ENCODE measurements around the gene CHRNA7. TPM values are rescaled to one million over a fixed set of nuclear protein-coding genes. Genes with fewer than 3 reads are reported as not detected.
"Not testable (repeated sequence)": the region's sequence is repeated elsewhere in the genome, so short reads cannot be mapped to it uniquely, and the experiment has no call there.

CHRNA7 gene
- total RNA-seq, 1 donor from 2014 or later, result 2.6 TPM

GRCh38 chr15:32152574-32152973, 122.3 kb downstream of the CHRNA7 start:
- intact Hi-C loops (cut with DNase I), result no loop called here

DNA sequence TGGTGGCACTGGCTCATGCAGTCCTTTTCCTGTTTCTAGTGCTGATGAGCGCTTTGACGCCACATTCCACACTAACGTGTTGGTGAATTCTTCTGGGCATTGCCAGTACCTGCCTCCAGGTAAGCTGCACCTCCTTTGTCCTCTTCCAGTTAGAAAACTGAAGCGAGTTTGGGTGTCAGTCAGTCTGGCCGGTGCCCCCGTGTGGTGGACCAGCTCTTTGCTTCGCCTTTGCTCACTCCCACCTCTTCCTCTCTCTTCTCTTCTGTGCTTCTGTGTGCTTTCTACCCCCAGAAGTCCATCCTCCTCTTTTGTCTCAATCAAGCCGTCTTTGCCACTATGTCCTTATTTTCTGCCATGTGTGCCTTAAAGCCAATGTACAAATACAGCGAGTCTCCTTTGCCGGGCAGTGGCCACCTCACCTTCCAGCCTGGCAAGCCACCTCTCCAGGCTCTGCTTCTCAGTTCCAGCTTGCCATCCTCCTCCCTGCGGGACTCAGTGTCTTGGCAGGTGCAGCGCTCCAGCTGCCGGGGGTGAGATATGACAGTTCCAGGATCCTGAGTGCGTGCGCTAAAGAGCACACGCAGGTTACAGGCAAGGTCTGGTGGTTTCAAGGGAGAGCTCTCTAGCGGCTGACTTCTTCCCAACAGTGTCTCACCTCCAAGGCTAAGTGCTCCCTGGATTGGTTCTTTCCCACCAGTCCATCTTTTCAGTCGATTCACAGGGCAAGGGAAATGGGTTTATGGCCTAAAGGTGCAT, 123.7 kb downstream of the CHRNA7 start:
- H3K36me3 ChIP-seq; H3K4me1 ChIP-seq; H3K27me3 ChIP-seq; H3K9me3 ChIP-seq; intact Hi-C loops (cut with DNase I); H3K4me3 ChIP-seq; H3K27ac ChIP-seq; DNase-seq (ENCODE audit: low spot score in 2 of 2): not testable (repeated sequence)

More at GRCh38 chr15:32152574-32152973, 122.3 kb downstream of the CHRNA7 start:
- Histone ChIP-seq H3K9me3 (no peaks in the 10 kb centered on the region), H3K27me3 (no peaks in the 10 kb centered on the region), H3K4me3 (no peak overlapping the region), H3K27ac (no peak overlapping the region), H3K4me1 (no peaks in the 10 kb centered on the region), H3K36me3 (no peaks in the 10 kb centered on the region)
- TF ChIP-seq, protein P1, sequence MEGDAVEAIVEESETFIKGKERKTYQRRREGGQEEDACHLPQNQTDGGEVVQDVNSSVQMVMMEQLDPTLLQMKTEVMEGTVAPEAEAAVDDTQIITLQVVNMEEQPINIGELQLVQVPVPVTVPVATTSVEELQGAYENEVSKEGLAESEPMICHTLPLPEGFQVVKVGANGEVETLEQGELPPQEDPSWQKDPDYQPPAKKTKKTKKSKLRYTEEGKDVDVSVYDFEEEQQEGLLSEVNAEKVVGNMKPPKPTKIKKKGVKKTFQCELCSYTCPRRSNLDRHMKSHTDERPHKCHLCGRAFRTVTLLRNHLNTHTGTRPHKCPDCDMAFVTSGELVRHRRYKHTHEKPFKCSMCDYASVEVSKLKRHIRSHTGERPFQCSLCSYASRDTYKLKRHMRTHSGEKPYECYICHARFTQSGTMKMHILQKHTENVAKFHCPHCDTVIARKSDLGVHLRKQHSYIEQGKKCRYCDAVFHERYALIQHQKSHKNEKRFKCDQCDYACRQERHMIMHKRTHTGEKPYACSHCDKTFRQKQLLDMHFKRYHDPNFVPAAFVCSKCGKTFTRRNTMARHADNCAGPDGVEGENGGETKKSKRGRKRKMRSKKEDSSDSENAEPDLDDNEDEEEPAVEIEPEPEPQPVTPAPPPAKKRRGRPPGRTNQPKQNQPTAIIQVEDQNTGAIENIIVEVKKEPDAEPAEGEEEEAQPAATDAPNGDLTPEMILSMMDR (IDR thresholded peaks at IDR 0.05), result no peak
- DNase-seq (ENCODE audit: low spot score in 2 of 2), result no peak

DNA sequence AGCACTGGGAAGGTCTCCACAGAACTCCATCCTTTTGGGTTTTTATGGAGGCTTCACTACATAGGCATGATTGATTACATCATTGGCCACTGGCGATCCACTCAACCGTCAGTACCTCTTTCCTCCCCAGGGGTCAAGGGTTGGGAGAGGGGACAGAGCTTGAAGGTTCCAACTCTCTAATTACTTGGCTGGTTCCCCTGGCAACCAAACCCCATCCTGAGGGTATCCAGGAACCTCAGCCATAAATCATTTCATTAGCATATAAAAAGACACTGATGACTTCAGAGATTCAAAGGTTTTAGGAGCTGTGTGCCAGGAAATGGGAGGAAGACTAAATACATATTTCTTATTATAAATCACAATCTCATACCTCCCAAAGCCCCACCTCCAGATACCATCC, 131.8 kb downstream of the CHRNA7 start:
- DNase-seq (ENCODE audit: low spot score in 2 of 2); H3K9me3 ChIP-seq; H3K4me1 ChIP-seq; H3K36me3 ChIP-seq; H3K27ac ChIP-seq; H3K4me3 ChIP-seq; H3K27me3 ChIP-seq; intact Hi-C loops (cut with DNase I): not testable (repeated sequence)

DNA sequence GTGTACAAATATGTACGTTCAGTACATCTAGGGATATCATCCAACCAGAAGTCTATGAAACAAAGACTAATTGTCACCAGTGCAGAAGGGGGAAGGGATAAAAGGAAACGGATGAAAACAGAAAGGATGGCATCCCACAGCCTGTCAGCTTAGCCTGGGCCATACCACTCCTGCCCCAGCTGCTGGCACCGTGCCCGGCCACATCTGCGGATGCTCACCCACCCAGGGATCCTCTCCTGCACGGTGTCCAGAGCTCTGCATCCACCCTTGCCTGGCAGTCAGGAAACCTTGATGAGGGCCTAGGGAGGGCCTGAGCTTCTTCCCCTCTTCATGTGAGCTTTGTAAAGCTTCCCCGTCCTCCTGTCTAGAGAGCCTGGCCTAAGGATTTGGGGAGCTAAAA, 133.8 kb downstream of the CHRNA7 start:
- H3K27ac ChIP-seq; H3K9me3 ChIP-seq; H3K4me3 ChIP-seq; H3K36me3 ChIP-seq; intact Hi-C loops (cut with DNase I); H3K27me3 ChIP-seq; H3K4me1 ChIP-seq; DNase-seq (ENCODE audit: low spot score in 2 of 2): not testable (repeated sequence)

- intact Hi-C loops (cut with DNase I); H3K36me3 ChIP-seq; H3K4me1 ChIP-seq; DNase-seq (ENCODE audit: low spot score in 2 of 2); H3K4me3 ChIP-seq; H3K9me3 ChIP-seq; H3K27ac ChIP-seq; H3K27me3 ChIP-seq: not testable (repeated sequence)
Measured at GRCh38 chr15:32164747-32165146, 134.4 kb downstream of the CHRNA7 start.

- H3K27me3 ChIP-seq; intact Hi-C loops (cut with DNase I); H3K4me1 ChIP-seq; H3K27ac ChIP-seq; DNase-seq (ENCODE audit: low spot score in 2 of 2); H3K9me3 ChIP-seq; H3K36me3 ChIP-seq; H3K4me3 ChIP-seq: not testable (repeated sequence)
Measured at GRCh38 chr15:32165775-32166174, 135.5 kb downstream of the CHRNA7 start.

GRCh38 chr15:32166270-32166669, 136.0 kb downstream of the CHRNA7 start:
- H3K9me3 ChIP-seq; H3K27me3 ChIP-seq; intact Hi-C loops (cut with DNase I); DNase-seq (ENCODE audit: low spot score in 2 of 2); H3K4me3 ChIP-seq; H3K4me1 ChIP-seq; H3K27ac ChIP-seq; H3K36me3 ChIP-seq: not testable (repeated sequence)

DNA sequence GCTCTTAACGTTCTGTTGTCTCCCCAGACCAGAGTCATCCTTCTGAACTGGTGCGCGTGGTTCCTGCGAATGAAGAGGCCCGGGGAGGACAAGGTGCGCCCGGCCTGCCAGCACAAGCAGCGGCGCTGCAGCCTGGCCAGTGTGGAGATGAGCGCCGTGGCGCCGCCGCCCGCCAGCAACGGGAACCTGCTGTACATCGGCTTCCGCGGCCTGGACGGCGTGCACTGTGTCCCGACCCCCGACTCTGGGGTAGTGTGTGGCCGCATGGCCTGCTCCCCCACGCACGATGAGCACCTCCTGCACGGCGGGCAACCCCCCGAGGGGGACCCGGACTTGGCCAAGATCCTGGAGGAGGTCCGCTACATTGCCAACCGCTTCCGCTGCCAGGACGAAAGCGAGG, 137.6 kb downstream of the CHRNA7 start:
- intact Hi-C loops (cut with DNase I); H3K27ac ChIP-seq; H3K9me3 ChIP-seq; H3K27me3 ChIP-seq; DNase-seq (ENCODE audit: low spot score in 2 of 2); H3K4me3 ChIP-seq; H3K36me3 ChIP-seq; H3K4me1 ChIP-seq: not testable (repeated sequence)

- DNase-seq (ENCODE audit: low spot score in 2 of 2); H3K27me3 ChIP-seq; intact Hi-C loops (cut with DNase I); H3K9me3 ChIP-seq; H3K4me1 ChIP-seq; H3K4me3 ChIP-seq; H3K27ac ChIP-seq; H3K36me3 ChIP-seq: not testable (repeated sequence)
Measured at GRCh38 chr15:32180579-32180978, 150.3 kb downstream of the CHRNA7 start.

- H3K27me3 ChIP-seq; H3K4me3 ChIP-seq; H3K9me3 ChIP-seq; intact Hi-C loops (cut with DNase I); H3K27ac ChIP-seq; H3K4me1 ChIP-seq; DNase-seq (ENCODE audit: low spot score in 2 of 2); H3K36me3 ChIP-seq: not testable (repeated sequence)
Measured at GRCh38 chr15:32193780-32194179, 163.5 kb downstream of the CHRNA7 start.

DNA sequence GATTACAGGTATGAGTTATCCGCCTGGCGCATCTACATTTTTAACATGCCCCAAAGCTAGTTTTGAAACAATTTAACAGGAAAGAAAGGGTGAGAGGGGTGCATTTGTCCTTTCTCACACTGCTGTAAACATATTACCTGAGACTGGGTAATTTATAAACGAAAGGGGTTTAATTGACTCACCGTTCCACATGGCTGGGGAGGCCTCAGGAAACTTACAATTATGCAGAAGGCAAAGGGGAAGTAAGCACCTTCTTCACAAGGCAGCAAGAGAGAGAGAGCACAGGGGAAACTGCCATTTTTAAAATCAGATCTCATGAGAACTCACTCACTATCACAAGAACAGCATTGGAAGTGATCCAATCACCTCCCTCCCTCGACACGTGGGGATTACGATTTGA, 165.9 kb downstream of the CHRNA7 start:
- H3K27me3 ChIP-seq; DNase-seq (ENCODE audit: low spot score in 2 of 2); H3K4me1 ChIP-seq; H3K9me3 ChIP-seq; H3K36me3 ChIP-seq; H3K4me3 ChIP-seq; intact Hi-C loops (cut with DNase I); H3K27ac ChIP-seq: not testable (repeated sequence)

DNA sequence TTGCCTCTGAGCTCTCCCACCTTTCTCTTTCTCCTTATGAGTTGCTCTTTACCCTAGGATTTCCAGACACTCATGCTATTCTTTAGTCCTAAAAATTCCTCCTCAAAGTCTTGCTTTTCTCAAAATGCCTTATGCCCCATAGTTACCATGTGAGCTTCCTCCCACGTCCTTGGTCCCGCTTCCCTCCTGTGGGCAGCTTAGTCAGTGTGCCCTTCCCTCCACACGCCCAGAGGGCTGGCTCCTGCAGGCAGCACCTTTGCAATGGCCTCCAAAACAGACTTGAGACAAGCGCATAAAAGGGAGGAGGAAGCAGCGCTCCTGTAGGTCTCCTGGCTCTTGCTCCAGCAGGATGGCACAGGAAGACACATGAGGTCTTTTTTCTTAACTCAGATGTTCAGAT, 168.6 kb downstream of the CHRNA7 start:
- H3K4me3 ChIP-seq; H3K27ac ChIP-seq; H3K36me3 ChIP-seq; H3K9me3 ChIP-seq; H3K4me1 ChIP-seq; H3K27me3 ChIP-seq; DNase-seq (ENCODE audit: low spot score in 2 of 2); intact Hi-C loops (cut with DNase I): not testable (repeated sequence)

GRCh38 chr15:32209081-32209480, 178.8 kb downstream of the CHRNA7 start:
- DNase-seq (ENCODE audit: low spot score in 2 of 2); H3K27me3 ChIP-seq; H3K4me1 ChIP-seq; H3K4me3 ChIP-seq; intact Hi-C loops (cut with DNase I); H3K36me3 ChIP-seq; H3K9me3 ChIP-seq; H3K27ac ChIP-seq: not testable (repeated sequence)

Measured in ascending aorta (tissue), 2 donors.